ENCODE results near the gene TRIAP1. TPM values are rescaled to one million over a fixed set of nuclear protein-coding genes. Genes with fewer than 3 reads are reported as not detected.
A peak's percentile ranks its signal among the peaks of the same experiment; 100 is the strongest.

Gene TRIAP1
- total RNA-seq, 1 donor from 2014 or later = 26.3 TPM

DNA sequence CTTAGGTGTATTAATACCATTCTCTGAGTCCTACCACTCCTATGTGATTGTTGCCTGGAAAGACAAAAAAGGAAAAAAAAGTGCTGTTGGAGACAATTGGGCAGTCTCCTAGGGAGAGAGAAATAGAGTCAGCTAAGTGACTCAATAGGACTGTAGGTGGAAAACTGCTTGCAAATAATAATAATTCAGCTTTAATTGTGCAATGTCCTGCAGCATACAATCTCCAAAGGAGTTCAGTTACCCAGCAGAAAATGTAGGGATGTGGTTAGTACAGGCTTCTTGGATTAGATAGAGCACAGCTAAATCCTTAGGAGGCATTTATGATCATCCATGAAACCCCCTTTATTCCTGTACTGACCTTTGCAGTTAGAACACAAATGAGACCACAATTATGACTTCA is 26.3 kb upstream of the TRIAP1 start:
- H3K4me1 Mint-ChIP-seq (ENCODE audit: low read depth) = peaks cover 51% of the 10 kb centered on the region
- no peaks in the 10 kb centered on the region for H3K27me3 Mint-ChIP-seq (ENCODE audit: low read depth)
- H3K36me3 Mint-ChIP-seq (ENCODE audit: low read depth) = no peaks in the 10 kb centered on the region
- no peak overlapping the region for H3K27ac Mint-ChIP-seq (ENCODE audit: unreplicated experiment)
- H3K4me3 Mint-ChIP-seq (ENCODE audit: unreplicated experiment) = no peak overlapping the region
- H3K9me3 Mint-ChIP-seq (ENCODE audit: low read depth) = no peaks in the 10 kb centered on the region
- no peak for DNase-seq (ENCODE audit: low spot score)
- TF ChIP-seq, protein P1, sequence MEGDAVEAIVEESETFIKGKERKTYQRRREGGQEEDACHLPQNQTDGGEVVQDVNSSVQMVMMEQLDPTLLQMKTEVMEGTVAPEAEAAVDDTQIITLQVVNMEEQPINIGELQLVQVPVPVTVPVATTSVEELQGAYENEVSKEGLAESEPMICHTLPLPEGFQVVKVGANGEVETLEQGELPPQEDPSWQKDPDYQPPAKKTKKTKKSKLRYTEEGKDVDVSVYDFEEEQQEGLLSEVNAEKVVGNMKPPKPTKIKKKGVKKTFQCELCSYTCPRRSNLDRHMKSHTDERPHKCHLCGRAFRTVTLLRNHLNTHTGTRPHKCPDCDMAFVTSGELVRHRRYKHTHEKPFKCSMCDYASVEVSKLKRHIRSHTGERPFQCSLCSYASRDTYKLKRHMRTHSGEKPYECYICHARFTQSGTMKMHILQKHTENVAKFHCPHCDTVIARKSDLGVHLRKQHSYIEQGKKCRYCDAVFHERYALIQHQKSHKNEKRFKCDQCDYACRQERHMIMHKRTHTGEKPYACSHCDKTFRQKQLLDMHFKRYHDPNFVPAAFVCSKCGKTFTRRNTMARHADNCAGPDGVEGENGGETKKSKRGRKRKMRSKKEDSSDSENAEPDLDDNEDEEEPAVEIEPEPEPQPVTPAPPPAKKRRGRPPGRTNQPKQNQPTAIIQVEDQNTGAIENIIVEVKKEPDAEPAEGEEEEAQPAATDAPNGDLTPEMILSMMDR (IDR thresholded peaks at IDR 0.05) = no peak

DNA sequence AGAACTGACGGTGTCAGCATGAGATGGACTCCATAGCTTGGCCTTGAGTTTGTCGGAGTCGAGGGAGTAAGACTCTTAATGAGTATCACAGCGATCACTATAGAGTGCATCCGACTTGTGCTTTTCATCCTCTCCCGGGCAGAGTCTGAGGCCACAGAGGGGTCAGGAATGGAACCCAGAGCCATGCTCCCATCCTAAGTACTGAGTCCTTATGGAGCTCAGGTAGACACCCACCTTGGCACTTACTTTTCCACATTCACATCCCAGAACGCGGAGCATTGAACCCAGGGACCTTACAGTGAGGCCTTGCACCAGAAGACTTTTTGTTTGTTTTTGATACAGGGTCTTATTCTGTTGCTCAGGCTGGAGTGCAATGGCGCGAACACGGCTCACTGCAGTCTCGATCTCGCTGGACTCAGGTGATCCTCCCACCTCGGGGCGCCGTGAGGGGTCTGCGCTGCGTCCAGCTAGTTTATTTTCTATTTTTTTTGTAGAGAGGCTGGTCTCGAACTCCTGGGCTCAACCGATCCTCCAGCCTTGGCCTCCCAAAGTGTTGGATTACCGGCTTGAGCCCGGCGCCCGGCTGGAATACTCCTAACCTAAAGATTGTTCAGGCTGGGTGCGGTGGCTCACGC is 24.1 kb upstream of the TRIAP1 start:
- peak overlapping the region; percentile 87 for H3K27ac Mint-ChIP-seq (ENCODE audit: unreplicated experiment)
- H3K27me3 Mint-ChIP-seq (ENCODE audit: low read depth) = no peaks in the 10 kb centered on the region
- no peak for DNase-seq (ENCODE audit: low spot score)
- H3K36me3 Mint-ChIP-seq (ENCODE audit: low read depth) = peaks cover under 1% of the 10 kb centered on the region
- peak overlapping the region; percentile 94 for H3K4me3 Mint-ChIP-seq (ENCODE audit: unreplicated experiment)
- H3K9me3 Mint-ChIP-seq (ENCODE audit: low read depth) = no peaks in the 10 kb centered on the region
- H3K4me1 Mint-ChIP-seq (ENCODE audit: low read depth) = peaks cover 56% of the 10 kb centered on the region
- TF ChIP-seq, protein P1 (IDR thresholded peaks at IDR 0.05) = no peak

DNA sequence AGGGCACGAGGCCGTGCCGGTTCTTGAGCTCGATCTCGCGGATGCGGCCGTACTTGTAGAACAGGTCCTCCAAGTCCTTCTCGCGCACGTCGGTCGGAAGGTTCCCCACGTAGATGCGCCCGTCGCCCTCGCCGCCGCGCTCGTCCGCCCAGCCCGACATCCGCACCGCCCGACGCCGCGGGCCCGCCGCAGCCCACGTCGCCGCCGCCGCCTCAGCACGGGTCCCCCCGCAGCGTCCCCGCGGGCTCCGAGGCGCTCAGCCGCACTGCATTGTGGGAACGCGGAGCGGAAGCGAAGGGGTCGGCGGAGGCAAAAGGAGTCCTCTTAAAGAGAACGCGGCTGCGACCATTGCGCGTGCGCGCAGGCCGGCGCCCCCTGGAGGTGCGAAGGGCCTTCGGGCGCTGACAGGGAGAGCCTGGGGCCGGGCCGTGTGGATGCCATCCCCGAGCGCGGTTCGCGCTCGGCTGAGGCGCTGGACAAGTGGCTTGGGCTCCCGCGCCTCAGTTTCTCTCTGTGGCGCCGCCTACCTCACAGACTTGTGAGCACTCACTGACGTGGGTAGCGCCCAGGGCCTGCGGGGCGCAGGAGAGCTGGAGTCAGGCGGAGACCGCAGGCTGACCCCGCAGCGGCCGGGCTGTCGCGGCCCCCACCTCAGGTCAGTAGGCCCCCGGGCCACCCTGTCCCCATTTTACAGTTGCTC is 23.4 kb upstream of the TRIAP1 start, which contains the start of gene SRSF9:
Gene SRSF9, minus strand, starts transcription at position 299 of the 700 bp plus-strand sequence. Its CDS starts 139 bp downstream, at position 160.
- DNase-seq (ENCODE audit: low spot score) = peak; percentile 99
- H3K27me3 Mint-ChIP-seq (ENCODE audit: low read depth) = no peaks in the 10 kb centered on the region
- H3K9me3 Mint-ChIP-seq (ENCODE audit: low read depth) = no peaks in the 10 kb centered on the region
- peaks cover 3% of the 10 kb centered on the region for H3K36me3 Mint-ChIP-seq (ENCODE audit: low read depth)
- peak within 1 kb of the TSS; percentile 97 for H3K27ac Mint-ChIP-seq (ENCODE audit: unreplicated experiment)
- peaks cover 49% of the 10 kb centered on the region for H3K4me1 Mint-ChIP-seq (ENCODE audit: low read depth)
- TF ChIP-seq, protein P1 (IDR thresholded peaks at IDR 0.05) = peak; percentile 90
- H3K4me3 Mint-ChIP-seq (ENCODE audit: unreplicated experiment) = peak within 1 kb of the TSS; percentile 94

DNA sequence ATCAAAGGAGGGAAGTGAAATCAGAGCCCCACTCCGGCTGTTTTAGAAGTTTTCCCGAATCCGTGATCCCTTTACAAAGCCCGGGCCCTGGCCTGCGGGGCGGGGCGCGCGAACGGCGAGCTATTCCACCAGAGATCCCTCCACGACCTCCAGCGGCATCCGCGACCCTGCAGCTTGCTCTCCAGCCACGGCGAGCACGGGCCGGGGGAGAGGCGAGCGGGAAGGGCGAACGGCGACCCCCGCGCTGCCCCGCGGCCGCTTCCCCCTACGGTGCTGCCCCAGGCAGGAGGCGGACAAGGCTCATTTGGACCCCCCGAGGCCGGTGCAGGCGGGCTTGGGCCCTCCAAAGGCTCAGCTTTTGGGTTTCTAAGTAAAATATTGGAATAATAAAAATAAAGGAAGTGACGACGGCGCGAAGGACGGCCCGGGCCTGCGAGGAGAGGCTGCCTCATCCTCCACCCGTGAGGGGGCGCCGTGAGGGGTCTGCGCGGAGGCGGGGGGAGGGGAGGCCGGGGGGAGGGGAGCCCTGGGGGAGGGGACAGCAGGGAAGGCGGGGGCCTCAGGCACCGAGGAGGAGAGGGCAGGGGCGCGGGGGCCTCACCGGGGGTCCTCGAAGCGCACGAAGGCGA is 22.8 kb upstream of the TRIAP1 start:
- Mint-ChIP-seq H3K4me1 (ENCODE audit: low read depth) (peaks cover 43% of the 10 kb centered on the region), H3K9me3 (ENCODE audit: low read depth) (no peaks in the 10 kb centered on the region), H3K36me3 (ENCODE audit: low read depth) (peaks cover 8% of the 10 kb centered on the region), H3K4me3 (ENCODE audit: unreplicated experiment) (peak overlapping the region; percentile 94), H3K27ac (ENCODE audit: unreplicated experiment) (peak overlapping the region; percentile 97), H3K27me3 (ENCODE audit: low read depth) (no peaks in the 10 kb centered on the region)
- TF ChIP-seq, protein P1 (IDR thresholded peaks at IDR 0.05) = no peak
- DNase-seq (ENCODE audit: low spot score) = no peak

DNA sequence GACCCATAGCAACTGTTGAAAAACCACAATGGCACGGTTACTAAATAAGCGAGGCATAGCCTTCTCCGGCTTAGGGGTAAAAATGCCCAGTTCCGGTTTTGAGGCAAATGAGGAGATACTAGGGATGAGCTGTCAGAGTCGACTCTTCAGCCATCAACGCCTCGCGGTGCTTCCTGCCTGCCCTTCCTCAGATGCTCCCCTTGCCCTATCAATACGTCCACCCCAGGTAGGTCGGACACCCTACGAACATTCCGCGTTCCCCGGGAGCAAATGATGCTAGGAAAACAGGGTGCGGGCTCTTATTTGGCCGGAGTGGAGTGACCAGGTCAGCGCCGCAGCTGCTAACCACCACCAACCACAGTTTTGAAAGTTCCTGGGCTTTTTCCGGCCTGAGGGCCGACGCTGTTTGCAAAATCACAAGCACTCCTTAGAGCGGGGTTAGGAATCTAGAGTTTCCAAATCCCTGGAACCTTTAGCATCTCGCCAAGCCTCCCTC is 22.2 kb upstream of the TRIAP1 start:
- Mint-ChIP-seq H3K9me3 (ENCODE audit: low read depth) (no peaks in the 10 kb centered on the region), H3K4me1 (ENCODE audit: low read depth) (peaks cover 39% of the 10 kb centered on the region), H3K27me3 (ENCODE audit: low read depth) (no peaks in the 10 kb centered on the region), H3K36me3 (ENCODE audit: low read depth) (peaks cover 10% of the 10 kb centered on the region), H3K27ac (ENCODE audit: unreplicated experiment) (peak overlapping the region; percentile 97), H3K4me3 (ENCODE audit: unreplicated experiment) (peak overlapping the region; percentile 94)
- TF ChIP-seq, protein P1 (IDR thresholded peaks at IDR 0.05) = no peak
- DNase-seq (ENCODE audit: low spot score) = no peak
